SK-N-MC (cell line): ENCODE measurements around the gene PCDH17.

Experiments used
- EZH2 ChIP-seq: fragments of 200-600 bp; sonication (generic); IDR thresholded peaks from one replicate; pipeline ENCODE4 v1.6.1; 2017; ENCODE audit warnings: antibody characterized with exemption
- FOXP2 ChIP-seq: optimal IDR thresholded peaks from 2 replicates; pipeline ENCODE3; 2011; ENCODE audit warnings: mild to moderate bottlenecking, moderate library complexity; ENCODE audit not compliant: insufficient read depth; ENCODE audit errors: extremely low read length, control extremely low read depth
- POLR2AphosphoS5 ChIP-seq: IDR thresholded peaks from 2 replicates; pipeline ENCODE4 v1.6.1; 2012; ENCODE audit warnings: mild to moderate bottlenecking, low read depth, low read length, borderline replicate concordance

- TF ChIP-seq EZH2 = no peak
- no peak for TF ChIP-seq POLR2AphosphoS5
- TF ChIP-seq FOXP2 = no peak
Observed at GRCh38 chr13:57653229-57653989, 21.9 kb downstream of the PCDH17 start.
